Motor neuron (in vitro differentiated cells): ENCODE measurements around the gene ARHGAP26. TPM values are rescaled to one million over a fixed set of nuclear protein-coding genes. Genes with fewer than 3 reads are reported as not detected.
"Not testable (repeated sequence)": the region's sequence is repeated elsewhere in the genome, so short reads cannot be mapped to it uniquely, and the experiment has no call there.

Source experiments
- ATAC-seq, 8 experiments: fragments of 200-7000 bp; cut with Tn5 transposase; replicated peaks in 6 of 8; 2 replicates each; pipeline ENCODE4 v1.8.0; 2021; ENCODE audit warnings: mild to moderate bottlenecking in 8 of 8, moderate library complexity in 8 of 8
- H3K27ac ChIP-seq, 2 donors: fragments of 250-450 bp; sonication (Bioruptor Pico); 2 replicates each; pipeline ENCODE4 v1.9.0; 2021; ENCODE audit warnings: antibody characterized with exemption in 2 of 2, mild to moderate bottlenecking in 2 of 2, moderate library complexity in 1 of 2
- H3K4me1 ChIP-seq, 2 donors: fragments of 250-450 bp; sonication (Bioruptor Pico); replicated peaks in 1 of 2; 2 replicates each; pipeline ENCODE4 v1.6.1; 2021; ENCODE audit warnings: antibody characterized with exemption in 2 of 2, mild to moderate bottlenecking in 2 of 2, moderate library complexity in 1 of 2
- H3K4me3 ChIP-seq, 5 donors: fragments of 250-450 bp; sonication (Bioruptor Pico); 2 replicates each; pipeline ENCODE4 v1.9.0; 2021; ENCODE audit warnings: antibody characterized with exemption in 5 of 5, mild to moderate bottlenecking in 5 of 5, moderate library complexity in 4 of 5
- WGBS, 10 experiments: fragments of 450-650 bp; shearing (Covaris generic); methylation state at CpG; one replicate each; pipeline ENCODE4 v1.0.0; 2022; 5-methylcytosine and 5-hydroxymethylcytosine counted together
- in situ Hi-C, 9 experiments: fragments of 400-800 bp; cut with MboI; loops; one replicate each; pipeline ENCODE4 v1.15.0; 2021; ENCODE audit warnings: low sequenced_read_pairs in 9 of 9, low pct_unique_long_range_greater_than_20kb in 2 of 9; ENCODE audit not compliant: unreplicated experiment in 9 of 9
- total RNA-seq, 8 experiments: library from RNA; unstranded; fragments of 300-600 nt; gene quantifications; 2 replicates each; pipeline versions ENCODE4 v1.2.3 to v1.2.4, GENCODE V29; 2022

ARHGAP26 gene
- total RNA-seq, 8 experiments from 2014 or later, result 1.3 to 14.2 (median 7.0) TPM

GRCh38 chr5:143086546-143086907 lies 316.4 kb downstream of the ARHGAP26 start:
- in situ Hi-C loops, result no loop called here
- 10 to 100% (median 100%) methylated on average over 1 of the region's 1 CpG; no CpG with 5 or more reads in 6 of the 10 experiments for WGBS, 10 experiments
- no peak overlapping the region for H3K27ac ChIP-seq

GRCh38 chr5:143086908-143087637 lies 316.9 kb downstream of the ARHGAP26 start:
- no peak overlapping the region for H3K27ac ChIP-seq
- H3K4me1 ChIP-seq, result no peaks in the 10 kb centered on the region
- ATAC-seq, result peak in 4 of 8 experiments; percentile 23 to 98 (median 52)
- 51 to 100% (median 96%) methylated on average over 1 to 5 of the region's 5 CpGs; no CpG with 5 or more reads in 1 of the 10 experiments for WGBS, 10 experiments
- no peak overlapping the region for H3K4me3 ChIP-seq
- in situ Hi-C loops, result no loop called here

More at GRCh38 chr5:143086546-143086907, 316.4 kb downstream of the ARHGAP26 start:
- Histone ChIP-seq H3K4me3 (no peak overlapping the region), H3K4me1 (no peaks in the 10 kb centered on the region)
- no peak for ATAC-seq

- in situ Hi-C loops, H3K27ac ChIP-seq, ATAC-seq, H3K4me1 ChIP-seq, H3K4me3 ChIP-seq: not testable (repeated sequence)
- 83 to 100% (median 95%) methylated on average over 1 to 11 of the region's 11 CpGs for WGBS, 10 experiments
Measured at GRCh38 chr5:143088702-143089101, 318.5 kb downstream of the ARHGAP26 start.

GRCh38 chr5:143090044-143090443 lies 319.9 kb downstream of the ARHGAP26 start:
- H3K27ac ChIP-seq, H3K4me1 ChIP-seq, H3K4me3 ChIP-seq, ATAC-seq, in situ Hi-C loops: not testable (repeated sequence)
- 83 to 100% (median 92%) methylated on average over 1 to 5 of the region's 10 CpGs; no CpG with 5 or more reads in 3 of the 10 experiments for WGBS, 10 experiments

- H3K27ac ChIP-seq, ATAC-seq, in situ Hi-C loops, H3K4me1 ChIP-seq, H3K4me3 ChIP-seq: not testable (repeated sequence)
- 38 to 96% (median 79%) methylated on average over 1 to 7 of the region's 8 CpGs for WGBS, 10 experiments
Measured at GRCh38 chr5:143092711-143093451, 322.7 kb downstream of the ARHGAP26 start.

DNA sequence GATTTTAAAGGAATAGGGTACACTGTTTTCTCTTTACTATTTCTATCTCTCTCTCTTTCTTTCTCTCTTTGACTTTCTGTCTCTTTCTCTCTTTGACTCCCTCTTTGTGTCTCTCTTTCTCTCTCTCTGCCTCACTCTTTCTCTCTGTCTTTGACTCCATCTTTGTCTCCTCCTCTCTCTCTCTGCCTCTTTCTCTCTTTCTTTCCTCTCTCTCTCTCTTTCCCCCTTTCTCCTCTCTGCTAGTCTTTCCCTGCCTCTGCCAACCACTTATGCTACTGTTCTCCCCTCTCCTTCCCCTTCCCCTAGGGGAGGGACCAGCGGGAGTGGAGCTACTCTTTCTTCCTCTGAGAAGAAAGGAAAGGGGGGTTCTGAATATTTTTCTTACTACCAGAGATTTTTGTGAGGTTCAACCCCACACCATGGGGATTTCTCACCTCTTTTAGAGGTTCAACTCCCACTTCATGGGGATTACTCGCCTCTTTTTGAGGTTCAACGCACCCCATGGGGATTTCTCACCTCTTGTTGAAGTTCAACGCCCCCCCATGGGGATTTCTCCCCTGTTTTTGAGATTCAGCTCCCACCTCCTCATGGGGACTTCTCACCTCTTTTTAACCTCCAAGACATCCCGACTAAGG lies 323.4 kb downstream of the ARHGAP26 start:
- ATAC-seq, result no peak
- no peak overlapping the region for H3K27ac ChIP-seq
- in situ Hi-C loops, result no loop called here
- 61 to 100% (median 79%) methylated on average over 1 to 5 of the region's 5 CpGs; no CpG with 5 or more reads in 1 of the 10 experiments for WGBS, 10 experiments
- no peaks in the 10 kb centered on the region for H3K4me1 ChIP-seq
- H3K4me3 ChIP-seq, result no peak overlapping the region

DNA sequence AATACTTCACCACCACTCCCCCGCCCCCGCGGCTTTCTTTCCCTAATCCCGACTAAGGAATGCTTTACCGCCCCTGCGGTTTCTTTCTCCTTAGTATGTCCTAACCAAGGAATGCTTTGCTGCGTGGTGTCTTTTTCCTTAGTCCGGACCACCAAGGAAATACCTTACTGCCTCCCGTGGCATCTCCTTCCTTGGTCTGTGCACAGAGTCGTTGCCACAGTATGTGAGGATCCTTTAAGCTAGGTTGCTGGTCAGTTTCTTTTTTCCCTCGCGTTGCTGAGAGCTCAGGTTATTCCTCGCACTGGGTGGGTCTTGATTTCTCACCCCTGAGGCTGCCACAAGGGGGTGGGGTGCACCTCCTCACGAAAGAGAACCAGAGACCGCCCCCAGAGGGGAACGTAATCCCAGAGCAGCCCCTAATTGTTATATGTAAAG lies 323.9 kb downstream of the ARHGAP26 start:
- peak in 1 of 8 experiments; percentile 18 for ATAC-seq
- no peak overlapping the region for H3K27ac ChIP-seq
- in situ Hi-C loops, result no loop called here
- H3K4me1 ChIP-seq, result no peaks in the 10 kb centered on the region
- H3K4me3 ChIP-seq, result no peak overlapping the region
- 14 to 92% (median 81%) methylated on average over 1 to 9 of the region's 16 CpGs; no CpG with 5 or more reads in 4 of the 10 experiments for WGBS, 10 experiments

DNA sequence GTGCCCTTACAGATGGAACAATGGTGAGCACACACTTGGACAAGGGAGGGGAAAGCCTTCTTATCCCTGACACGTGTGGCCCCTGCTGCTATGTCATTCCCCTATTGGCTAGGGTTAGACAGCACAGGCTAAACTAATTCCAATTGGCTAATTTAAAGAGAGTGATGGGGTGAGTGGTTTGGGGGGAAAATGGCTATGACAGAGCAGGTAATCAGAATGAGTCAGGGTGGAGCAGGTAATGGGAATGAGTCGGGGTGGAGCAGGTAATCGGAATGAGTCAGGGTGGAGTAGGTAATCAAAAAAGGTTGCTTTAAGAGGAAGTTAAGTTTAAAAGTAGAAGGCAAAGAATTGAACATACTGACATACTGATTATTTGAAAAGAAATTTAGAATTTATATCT lies 324.4 kb downstream of the ARHGAP26 start:
- ATAC-seq, result not testable (repeated sequence)

GRCh38 chr5:143101121-143101520 lies 330.9 kb downstream of the ARHGAP26 start:
- in situ Hi-C loops, result no loop called here
- Histone ChIP-seq H3K4me3 (no peak overlapping the region), H3K27ac (no peak overlapping the region), H3K4me1 (peaks cover 0 to 10% of the 10 kb centered on the region in 2 donors)
- 70 to 100% (median 100%) methylated on average over 1 to 2 of the region's 2 CpGs; no CpG with 5 or more reads in 3 of the 10 experiments for WGBS, 10 experiments
- ATAC-seq, result no peak

More for the DNA sequence above, 324.4 kb downstream of the ARHGAP26 start:
- WGBS, 10 experiments, result 0 to 100% (median 78%) methylated on average over 1 to 3 of the region's 3 CpGs
- in situ Hi-C loops, H3K27ac ChIP-seq, H3K4me1 ChIP-seq, H3K4me3 ChIP-seq: not testable (repeated sequence)

GRCh38 chr5:143101725-143102386 lies 331.7 kb downstream of the ARHGAP26 start:
- Histone ChIP-seq H3K4me1 (peaks cover 0 to 12% of the 10 kb centered on the region in 2 donors), H3K27ac (no peak overlapping the region), H3K4me3 (no peak overlapping the region)
- no peak for ATAC-seq
- in situ Hi-C loops, result no loop called here
- 46 to 97% (median 84%) methylated on average over 2 to 7 of the region's 7 CpGs; no CpG with 5 or more reads in 1 of the 10 experiments for WGBS, 10 experiments

DNA sequence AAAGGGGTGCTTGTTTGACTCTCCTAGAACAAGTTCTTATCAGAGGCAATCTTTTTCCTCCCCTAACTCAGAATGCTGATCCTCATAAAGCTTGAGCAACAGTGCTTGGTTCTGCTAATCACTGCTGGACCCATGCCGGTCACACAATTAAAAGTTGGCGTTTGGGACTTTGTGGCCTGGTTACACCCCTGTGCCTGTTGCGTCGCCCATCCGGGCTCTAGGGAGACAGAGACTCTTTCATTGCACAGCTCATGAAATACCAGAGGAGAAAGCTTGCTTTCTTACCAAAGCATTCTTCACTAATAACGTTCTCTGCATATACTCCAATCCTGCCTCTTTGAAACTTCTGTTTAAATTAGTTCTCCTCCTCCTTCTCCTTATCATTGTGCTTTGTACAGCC lies 332.2 kb downstream of the ARHGAP26 start:
- Histone ChIP-seq H3K4me1 (peaks cover 0 to 17% of the 10 kb centered on the region in 2 donors), H3K27ac (no peak overlapping the region), H3K4me3 (no peak overlapping the region)
- peak in 1 of 8 experiments; percentile 41 for ATAC-seq
- in situ Hi-C loops, result no loop called here
- WGBS, 10 experiments, result 35 to 98% (median 81%) methylated on average over 1 to 6 of the region's 6 CpGs; no CpG with 5 or more reads in 2 of the 10 experiments

- in situ Hi-C loops, result no loop called here
Measured at GRCh38 chr5:143105216-143105905, 335.2 kb downstream of the ARHGAP26 start.

More at GRCh38 chr5:143105216-143105905, 335.2 kb downstream of the ARHGAP26 start:
- Histone ChIP-seq H3K27ac (no peak overlapping the region), H3K4me3 (no peak overlapping the region), H3K4me1 (peaks cover 0 to 18% of the 10 kb centered on the region in 2 donors)
- 62 to 100% (median 85%) methylated on average over 3 to 13 of the region's 16 CpGs for WGBS, 10 experiments
- ATAC-seq, result no peak
